ENCODE data around the gene KLHL29.

DNA sequence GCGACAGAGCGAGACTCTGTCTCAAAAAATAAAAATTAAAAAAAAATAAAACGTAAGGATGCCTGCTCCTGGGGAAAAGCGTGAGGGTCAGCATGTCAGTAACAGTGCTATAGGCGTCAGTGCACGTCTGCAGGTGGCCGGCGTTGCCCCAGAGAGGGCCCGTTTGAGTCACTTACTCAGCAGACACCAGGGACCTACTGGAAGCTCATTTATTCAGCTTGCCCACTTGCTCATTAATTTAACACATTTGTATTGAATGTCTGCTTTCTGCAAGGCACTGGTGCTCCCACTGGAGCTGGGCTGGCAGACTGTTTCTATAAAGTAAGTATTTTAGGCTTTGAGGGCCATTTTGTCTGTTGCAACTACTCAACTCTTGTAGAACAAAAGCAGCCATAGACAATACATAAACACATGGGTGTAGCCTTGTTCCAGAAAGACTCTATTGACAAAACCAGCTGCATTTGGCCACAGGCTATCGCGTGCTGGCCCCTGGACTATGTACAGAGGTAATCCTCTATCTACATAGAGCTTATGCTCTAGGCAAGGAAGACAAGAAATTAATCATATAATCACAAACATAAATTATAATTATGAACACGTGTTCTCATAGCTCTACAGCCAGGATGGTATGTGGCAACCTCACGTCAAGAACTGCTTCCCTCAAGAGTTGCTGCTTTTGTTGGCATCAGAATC, 73.2 kb downstream of the KLHL29 start:
- TF ChIP-seq, protein P1, sequence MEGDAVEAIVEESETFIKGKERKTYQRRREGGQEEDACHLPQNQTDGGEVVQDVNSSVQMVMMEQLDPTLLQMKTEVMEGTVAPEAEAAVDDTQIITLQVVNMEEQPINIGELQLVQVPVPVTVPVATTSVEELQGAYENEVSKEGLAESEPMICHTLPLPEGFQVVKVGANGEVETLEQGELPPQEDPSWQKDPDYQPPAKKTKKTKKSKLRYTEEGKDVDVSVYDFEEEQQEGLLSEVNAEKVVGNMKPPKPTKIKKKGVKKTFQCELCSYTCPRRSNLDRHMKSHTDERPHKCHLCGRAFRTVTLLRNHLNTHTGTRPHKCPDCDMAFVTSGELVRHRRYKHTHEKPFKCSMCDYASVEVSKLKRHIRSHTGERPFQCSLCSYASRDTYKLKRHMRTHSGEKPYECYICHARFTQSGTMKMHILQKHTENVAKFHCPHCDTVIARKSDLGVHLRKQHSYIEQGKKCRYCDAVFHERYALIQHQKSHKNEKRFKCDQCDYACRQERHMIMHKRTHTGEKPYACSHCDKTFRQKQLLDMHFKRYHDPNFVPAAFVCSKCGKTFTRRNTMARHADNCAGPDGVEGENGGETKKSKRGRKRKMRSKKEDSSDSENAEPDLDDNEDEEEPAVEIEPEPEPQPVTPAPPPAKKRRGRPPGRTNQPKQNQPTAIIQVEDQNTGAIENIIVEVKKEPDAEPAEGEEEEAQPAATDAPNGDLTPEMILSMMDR (conservative IDR thresholded peaks at IDR 0.05) = no peak
- TF ChIP-seq EZH2 (IDR thresholded peaks at IDR 0.05; ENCODE audit: low read depth) = no peak
